ENCODE results near the gene CARTPT. TPM values are rescaled to one million over a fixed set of nuclear protein-coding genes. Genes with fewer than 3 reads are reported as not detected.
A peak's percentile ranks its signal among the peaks of the same experiment; 100 is the strongest.

CARTPT gene
- total RNA-seq, 8 experiments from 2014 or later: 0.29 TPM; not detected in 7

- in situ Hi-C loops (cut with MboI; ENCODE audit: low pct_unique_long_range_greater_than_20kb in 2 of 9, low sequenced_read_pairs in 9 of 9, unreplicated experiment in 9 of 9): loop anchor here in 1 of 9 experiments (25.0 kb wide), 1 partner anchor 103 kb away; no protein-coding TSS in a partner anchor
- no peak for ATAC-seq (replicated peaks in 6 of 8)
- Histone ChIP-seq H3K4me1 (replicated peaks in 1 of 2) (peaks cover 0 to 10% of the 10 kb centered on the region in 2 donors), H3K27ac (no peak overlapping the region), H3K4me3 (no peak overlapping the region)
- 28 to 100% (median 86%) methylated on average over 2 to 8 of the region's 8 CpGs for WGBS, 10 experiments
Measured at GRCh38 chr5:71740015-71740753, 21.1 kb downstream of the CARTPT start.

- peaks cover 0 to 9% of the 10 kb centered on the region in 2 donors for H3K4me1 ChIP-seq (replicated peaks in 1 of 2)
- no peak overlapping the region for H3K27ac ChIP-seq
- in situ Hi-C loops (cut with MboI; ENCODE audit: low pct_unique_long_range_greater_than_20kb in 2 of 9, low sequenced_read_pairs in 9 of 9, unreplicated experiment in 9 of 9): loop anchor here in 1 of 9 experiments (25.0 kb wide), 1 partner anchor 106 kb away; no protein-coding TSS in a partner anchor
- 15 to 82% (median 61%) methylated on average over 2 to 6 of the region's 6 CpGs for WGBS, 10 experiments
- no peak for ATAC-seq (replicated peaks in 6 of 8)
- H3K4me3 ChIP-seq: no peak overlapping the region
Measured at GRCh38 chr5:71743155-71743554, 24.1 kb downstream of the CARTPT start.

DNA sequence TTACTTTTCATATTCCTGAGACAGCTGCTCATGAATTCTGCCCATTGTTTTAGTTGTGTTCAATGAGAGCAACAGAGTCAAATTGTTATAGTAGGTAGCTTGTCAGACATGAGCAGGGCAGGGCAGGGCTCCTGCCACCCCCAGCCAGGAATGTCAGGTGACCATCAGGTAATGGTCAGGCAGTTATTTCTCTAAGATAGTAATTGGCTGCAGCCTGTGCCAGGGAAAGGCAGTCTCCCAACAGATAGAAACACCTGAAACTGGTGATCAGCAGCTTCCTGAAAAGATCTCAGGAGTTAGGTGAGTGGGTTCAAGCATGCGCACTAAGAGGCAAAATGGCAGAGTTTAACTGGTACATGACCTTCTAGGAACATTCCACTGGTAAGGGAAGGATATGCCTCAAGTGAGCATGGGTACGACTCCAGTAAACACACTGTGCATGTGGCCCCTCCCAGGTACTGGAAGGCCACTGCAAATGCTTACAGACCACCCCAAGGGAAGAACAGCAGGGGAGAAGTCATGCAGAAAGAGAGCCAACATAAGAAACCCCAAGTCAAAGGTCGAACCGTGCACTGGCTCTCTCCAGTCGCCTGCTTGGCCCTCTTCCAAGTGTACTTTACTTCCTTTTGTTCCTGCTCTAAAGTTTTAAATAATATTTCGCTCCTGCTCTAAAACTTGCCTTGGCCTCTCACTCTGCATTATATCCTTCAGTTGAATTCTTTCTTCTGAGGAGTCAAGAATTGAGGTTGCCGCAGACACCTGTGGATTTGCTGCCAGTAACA lies 25.1 kb downstream of the CARTPT start:
- Histone ChIP-seq H3K27ac (no peak overlapping the region), H3K4me3 (no peak overlapping the region), H3K4me1 (replicated peaks in 1 of 2) (no peaks in the 10 kb centered on the region)
- WGBS, 10 experiments: 50 to 100% (median 83%) methylated on average over 1 to 7 of the region's 7 CpGs
- ATAC-seq (replicated peaks in 6 of 8): no peak
- in situ Hi-C loops (cut with MboI; ENCODE audit: low pct_unique_long_range_greater_than_20kb in 2 of 9, low sequenced_read_pairs in 9 of 9, unreplicated experiment in 9 of 9): loop anchor here in 1 of 9 experiments (25.0 kb wide), 1 partner anchor 107 kb away; no protein-coding TSS in a partner anchor

- Histone ChIP-seq H3K27ac (no peak overlapping the region), H3K4me3 (no peak overlapping the region), H3K4me1 (replicated peaks in 1 of 2) (no peaks in the 10 kb centered on the region)
- ATAC-seq (replicated peaks in 6 of 8): no peak
- 60 to 100% (median 97%) methylated on average over 1 to 3 of the region's 3 CpGs; no CpG with 5 or more reads in 4 of the 10 experiments for WGBS, 10 experiments
- in situ Hi-C loops (cut with MboI; ENCODE audit: low pct_unique_long_range_greater_than_20kb in 2 of 9, low sequenced_read_pairs in 9 of 9, unreplicated experiment in 9 of 9): loop anchor here in 1 of 9 experiments (25.0 kb wide), 1 partner anchor 110 kb away; no protein-coding TSS in a partner anchor
Measured at GRCh38 chr5:71747182-71747581, 28.1 kb downstream of the CARTPT start.

DNA sequence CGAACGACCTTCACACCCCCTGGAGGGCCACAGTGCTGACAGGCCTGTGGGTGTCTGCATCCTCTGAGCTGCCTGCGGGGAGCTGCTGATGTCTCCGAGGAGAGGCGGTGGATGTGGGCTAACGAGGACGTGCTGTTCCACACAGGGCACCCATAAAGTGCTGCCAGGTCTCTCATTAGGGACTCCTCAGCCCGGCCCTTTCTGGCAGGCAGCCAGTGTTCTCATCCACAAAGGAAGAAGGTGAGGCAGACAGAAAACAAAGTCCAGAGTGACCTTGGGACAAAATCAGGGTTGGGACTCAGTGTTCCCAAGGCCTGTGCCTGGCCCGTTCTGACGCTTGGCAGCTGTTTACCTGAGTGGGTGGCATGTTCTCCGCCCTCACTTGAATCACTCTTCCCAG lies 29.3 kb downstream of the CARTPT start:
- no peaks in the 10 kb centered on the region for H3K4me1 ChIP-seq (replicated peaks in 1 of 2)
- in situ Hi-C loops (cut with MboI; ENCODE audit: low pct_unique_long_range_greater_than_20kb in 2 of 9, low sequenced_read_pairs in 9 of 9, unreplicated experiment in 9 of 9): loop anchor here in 1 of 9 experiments (25.0 kb wide), 1 partner anchor 111 kb away; no protein-coding TSS in a partner anchor
- WGBS, 10 experiments: 14 to 100% (median 45%) methylated on average over 1 to 6 of the region's 11 CpGs; no CpG with 5 or more reads in 5 of the 10 experiments
- no peak for ATAC-seq (replicated peaks in 6 of 8)
- H3K27ac ChIP-seq: no peak overlapping the region
- no peak overlapping the region for H3K4me3 ChIP-seq

- H3K27ac ChIP-seq: no peak overlapping the region
- ATAC-seq (replicated peaks in 6 of 8): no peak
- in situ Hi-C loops (cut with MboI; ENCODE audit: low pct_unique_long_range_greater_than_20kb in 2 of 9, low sequenced_read_pairs in 9 of 9, unreplicated experiment in 9 of 9): no loop called here
- no peak overlapping the region for H3K4me3 ChIP-seq
- H3K4me1 ChIP-seq (replicated peaks in 1 of 2): no peaks in the 10 kb centered on the region
- 0 to 90% (median 71%) methylated on average over 2 to 4 of the region's 4 CpGs; no CpG with 5 or more reads in 2 of the 10 experiments for WGBS, 10 experiments
Measured at GRCh38 chr5:71751422-71751821, 32.3 kb downstream of the CARTPT start.

- Histone ChIP-seq H3K4me3 (no peak overlapping the region), H3K27ac (no peak overlapping the region), H3K4me1 (replicated peaks in 1 of 2) (peaks cover under 1 to 2% of the 10 kb centered on the region in 2 donors)
- WGBS, 10 experiments: 0 to 100% (median 68%) methylated on average over 1 to 4 of the region's 4 CpGs; no CpG with 5 or more reads in 2 of the 10 experiments
- in situ Hi-C loops (cut with MboI; ENCODE audit: low pct_unique_long_range_greater_than_20kb in 2 of 9, low sequenced_read_pairs in 9 of 9, unreplicated experiment in 9 of 9): no loop called here
- ATAC-seq (replicated peaks in 6 of 8): no peak
Measured at GRCh38 chr5:71752441-71753190, 33.5 kb downstream of the CARTPT start.

DNA sequence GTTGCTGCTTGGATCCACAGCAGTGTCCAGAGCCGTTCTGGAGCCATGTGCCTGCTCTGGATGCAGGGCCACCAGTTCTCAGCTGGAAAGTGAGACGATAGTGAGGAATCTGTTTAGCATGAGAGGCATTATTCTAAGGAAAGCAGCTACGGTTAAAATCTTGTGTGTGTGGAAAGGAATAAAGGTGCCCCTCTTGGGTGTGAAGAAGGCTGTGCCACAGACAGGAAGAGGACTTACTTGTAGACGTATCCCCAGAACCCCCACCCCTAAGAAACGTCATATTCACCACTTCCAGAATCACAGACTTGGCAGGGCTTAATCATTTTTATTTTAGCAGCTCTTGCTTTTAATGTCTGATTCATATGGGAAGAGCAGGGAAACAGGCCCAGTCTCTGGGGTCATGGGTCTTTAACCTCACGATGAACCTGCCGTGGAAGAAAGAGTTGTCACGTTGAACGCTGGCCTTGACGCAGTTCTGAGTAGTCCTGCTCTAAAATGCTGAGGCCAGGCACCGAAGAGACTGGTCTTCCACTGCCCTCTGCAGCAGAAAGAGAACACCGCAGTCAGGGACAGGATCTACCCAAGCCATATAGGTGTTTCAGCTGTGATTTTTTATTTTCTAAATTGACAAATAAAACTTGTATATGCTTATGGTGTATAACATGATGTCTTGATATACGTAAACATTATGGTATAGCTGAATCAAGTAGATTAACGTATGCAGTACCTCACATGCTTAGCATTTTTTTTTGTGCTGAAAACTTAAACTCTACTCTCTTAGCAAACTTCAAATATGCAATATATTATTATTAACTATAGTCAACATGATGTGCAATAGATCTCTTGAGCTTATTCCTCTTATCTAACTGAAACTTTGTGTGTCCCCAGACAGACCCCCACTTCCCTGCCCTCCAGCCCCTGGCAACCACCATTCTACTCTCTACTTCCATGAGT lies 38.8 kb downstream of the CARTPT start:
- in situ Hi-C loops (cut with MboI; ENCODE audit: low pct_unique_long_range_greater_than_20kb in 2 of 9, low sequenced_read_pairs in 9 of 9, unreplicated experiment in 9 of 9): no loop called here
- no peak overlapping the region for H3K27ac ChIP-seq
- peaks cover 3 to 4% of the 10 kb centered on the region in 2 donors for H3K4me1 ChIP-seq (replicated peaks in 1 of 2)
- ATAC-seq (replicated peaks in 6 of 8): peak; percentile 100
- H3K4me3 ChIP-seq: no peak overlapping the region
- WGBS, 10 experiments: 3 to 100% (median 33%) methylated on average over 1 to 11 of the region's 14 CpGs

DNA sequence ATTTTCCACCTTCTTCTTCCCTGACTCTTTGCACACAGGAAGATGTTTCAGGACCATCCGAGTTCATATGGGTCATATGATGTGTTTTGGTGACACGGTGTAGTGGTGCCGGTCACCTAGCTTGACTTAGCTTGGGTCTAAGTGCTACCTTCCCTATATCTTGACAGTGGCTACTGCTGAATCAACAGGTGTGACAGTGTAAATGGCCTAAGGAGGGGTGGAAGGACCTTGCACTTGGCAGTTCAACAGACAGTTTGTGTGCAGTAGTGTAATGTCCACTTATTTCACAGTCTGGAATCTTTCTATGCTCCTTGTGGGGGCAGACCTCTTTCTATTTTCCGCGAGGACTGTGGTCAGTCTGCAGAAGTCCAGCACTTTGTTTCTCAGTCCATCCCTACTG lies 43.8 kb downstream of the CARTPT start:
- ATAC-seq (replicated peaks in 6 of 8): no peak
- in situ Hi-C loops (cut with MboI; ENCODE audit: low pct_unique_long_range_greater_than_20kb in 2 of 9, low sequenced_read_pairs in 9 of 9, unreplicated experiment in 9 of 9): no loop called here
- H3K4me3 ChIP-seq: no peak overlapping the region

GRCh38 chr5:71767661-71768060 lies 48.6 kb downstream of the CARTPT start:
- H3K4me3 ChIP-seq: no peak overlapping the region
- ATAC-seq (replicated peaks in 6 of 8): peak in 1 of 8 experiments; percentile 47
- no peaks in the 10 kb centered on the region for H3K4me1 ChIP-seq (replicated peaks in 1 of 2)
- H3K27ac ChIP-seq: no peak overlapping the region
- in situ Hi-C loops (cut with MboI; ENCODE audit: low pct_unique_long_range_greater_than_20kb in 2 of 9, low sequenced_read_pairs in 9 of 9, unreplicated experiment in 9 of 9): no loop called here

More for the DNA sequence above, 43.8 kb downstream of the CARTPT start:
- no peak overlapping the region for H3K27ac ChIP-seq
- peaks cover 0 to under 1% of the 10 kb centered on the region in 2 donors for H3K4me1 ChIP-seq (replicated peaks in 1 of 2)
- WGBS, 10 experiments: 14 to 88% (median 60%) methylated on average over 1 to 4 of the region's 5 CpGs; no CpG with 5 or more reads in 1 of the 10 experiments

GRCh38 chr5:71769287-71769686 lies 50.2 kb downstream of the CARTPT start:
- Histone ChIP-seq H3K4me3 (no peak overlapping the region), H3K27ac (no peak overlapping the region), H3K4me1 (replicated peaks in 1 of 2) (no peaks in the 10 kb centered on the region)
- in situ Hi-C loops (cut with MboI; ENCODE audit: low pct_unique_long_range_greater_than_20kb in 2 of 9, low sequenced_read_pairs in 9 of 9, unreplicated experiment in 9 of 9): no loop called here
- no peak for ATAC-seq (replicated peaks in 6 of 8)

DNA sequence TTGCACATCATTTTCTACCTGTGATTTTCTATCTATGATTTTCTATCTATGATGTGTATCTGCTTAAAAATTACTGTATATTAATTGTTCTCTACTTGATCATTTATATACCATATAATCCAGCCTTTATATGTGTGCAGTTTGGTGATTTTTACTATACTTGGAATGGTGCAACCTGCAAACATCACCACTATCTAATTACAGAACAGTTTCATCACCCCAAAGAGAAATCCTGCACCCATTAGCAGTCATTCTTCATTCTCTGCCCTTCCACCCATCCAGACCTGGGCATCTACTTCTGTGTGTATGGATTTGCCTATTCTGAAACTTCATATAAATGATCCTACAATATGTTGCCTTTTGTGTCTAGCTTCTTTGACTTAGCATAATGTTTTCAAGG lies 51.3 kb downstream of the CARTPT start:
- Histone ChIP-seq H3K4me3 (no peak overlapping the region), H3K4me1 (replicated peaks in 1 of 2) (no peaks in the 10 kb centered on the region), H3K27ac (no peak overlapping the region)
- in situ Hi-C loops (cut with MboI; ENCODE audit: low pct_unique_long_range_greater_than_20kb in 2 of 9, low sequenced_read_pairs in 9 of 9, unreplicated experiment in 9 of 9): loop anchor here in 1 of 9 experiments (10.0 kb wide), 1 partner anchor 534 kb away; no protein-coding TSS in a partner anchor
- ATAC-seq (replicated peaks in 6 of 8): peak in 2 of 8 experiments; percentile 44 to 46

Data from motor neuron (in vitro differentiated cells).